ENCODE data around the gene LAMP1. TPM values are rescaled to one million over a fixed set of nuclear protein-coding genes. Genes with fewer than 3 reads are reported as not detected.
"Not testable (repeated sequence)": the region's sequence is repeated elsewhere in the genome, so short reads cannot be mapped to it uniquely, and the experiment has no call there.

Gene LAMP1
- total RNA-seq, 2 experiments from 2014 or later = 37.0 to 42.6 TPM

DNA sequence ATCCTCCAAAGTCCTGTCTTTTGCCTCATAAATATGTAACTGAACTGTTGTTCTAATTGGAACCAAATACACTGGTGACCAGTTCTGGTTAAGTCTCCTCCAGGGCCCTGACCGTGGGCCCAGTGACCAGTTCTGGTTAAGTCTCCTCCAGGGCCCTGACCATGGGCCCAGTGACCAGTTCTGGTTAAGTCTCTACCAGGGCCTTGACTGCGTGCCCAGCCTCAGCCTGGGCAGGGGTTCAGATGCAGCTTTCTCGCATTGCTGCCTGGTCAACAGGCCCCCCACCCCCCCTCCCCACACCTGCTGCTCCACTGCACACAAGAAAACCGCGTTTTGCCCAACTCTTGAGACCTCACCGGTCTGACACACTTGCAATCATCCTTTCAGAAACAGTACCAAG, 70.7 kb downstream of the LAMP1 start:
- no peak for DNase-seq
- CTCF ChIA-PET = no interaction called here
- Mint-ChIP-seq H3K9me3 (no peaks in the 10 kb centered on the region), H3K4me1 (ENCODE audit: low read depth) (no peaks in the 10 kb centered on the region), H3K27me3 (peaks cover 10% of the 10 kb centered on the region), H3K27ac (no peak overlapping the region), H3K4me3 (no peak overlapping the region), H3K36me3 (ENCODE audit: low read depth) (no peaks in the 10 kb centered on the region)
- TF ChIP-seq, protein P1, sequence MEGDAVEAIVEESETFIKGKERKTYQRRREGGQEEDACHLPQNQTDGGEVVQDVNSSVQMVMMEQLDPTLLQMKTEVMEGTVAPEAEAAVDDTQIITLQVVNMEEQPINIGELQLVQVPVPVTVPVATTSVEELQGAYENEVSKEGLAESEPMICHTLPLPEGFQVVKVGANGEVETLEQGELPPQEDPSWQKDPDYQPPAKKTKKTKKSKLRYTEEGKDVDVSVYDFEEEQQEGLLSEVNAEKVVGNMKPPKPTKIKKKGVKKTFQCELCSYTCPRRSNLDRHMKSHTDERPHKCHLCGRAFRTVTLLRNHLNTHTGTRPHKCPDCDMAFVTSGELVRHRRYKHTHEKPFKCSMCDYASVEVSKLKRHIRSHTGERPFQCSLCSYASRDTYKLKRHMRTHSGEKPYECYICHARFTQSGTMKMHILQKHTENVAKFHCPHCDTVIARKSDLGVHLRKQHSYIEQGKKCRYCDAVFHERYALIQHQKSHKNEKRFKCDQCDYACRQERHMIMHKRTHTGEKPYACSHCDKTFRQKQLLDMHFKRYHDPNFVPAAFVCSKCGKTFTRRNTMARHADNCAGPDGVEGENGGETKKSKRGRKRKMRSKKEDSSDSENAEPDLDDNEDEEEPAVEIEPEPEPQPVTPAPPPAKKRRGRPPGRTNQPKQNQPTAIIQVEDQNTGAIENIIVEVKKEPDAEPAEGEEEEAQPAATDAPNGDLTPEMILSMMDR (IDR thresholded peaks at IDR 0.05) = no peak
- POLR2A ChIA-PET = no interaction called here
- intact Hi-C loops (cut with micrococcal nuclease) = no loop called here
- ATAC-seq = no peak

DNA sequence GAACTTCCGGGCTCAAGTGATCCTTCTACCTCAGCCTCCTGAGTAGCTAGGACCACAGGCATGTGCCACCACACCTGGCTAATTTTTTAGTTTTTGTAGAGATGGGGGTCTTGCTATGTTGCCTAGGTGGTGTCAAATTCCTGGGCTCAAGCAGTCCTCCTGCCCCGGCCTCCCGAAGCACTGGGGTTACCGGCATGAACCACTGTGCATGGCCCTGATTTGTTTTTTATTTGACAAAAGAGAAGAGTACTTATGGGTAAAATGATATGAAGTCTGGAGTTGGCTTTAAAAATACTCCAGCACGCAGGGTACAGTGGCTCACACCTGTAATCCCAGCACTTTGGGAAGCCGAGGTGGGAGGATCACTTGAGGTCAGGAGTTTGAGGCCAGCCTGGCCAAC, 71.3 kb downstream of the LAMP1 start:
- ATAC-seq; H3K9me3 Mint-ChIP-seq; POLR2A ChIA-PET; H3K36me3 Mint-ChIP-seq (ENCODE audit: low read depth); H3K27ac Mint-ChIP-seq; CTCF ChIA-PET; H3K27me3 Mint-ChIP-seq; H3K4me1 Mint-ChIP-seq (ENCODE audit: low read depth); H3K4me3 Mint-ChIP-seq; DNase-seq; intact Hi-C loops (cut with micrococcal nuclease): not testable (repeated sequence)

DNA sequence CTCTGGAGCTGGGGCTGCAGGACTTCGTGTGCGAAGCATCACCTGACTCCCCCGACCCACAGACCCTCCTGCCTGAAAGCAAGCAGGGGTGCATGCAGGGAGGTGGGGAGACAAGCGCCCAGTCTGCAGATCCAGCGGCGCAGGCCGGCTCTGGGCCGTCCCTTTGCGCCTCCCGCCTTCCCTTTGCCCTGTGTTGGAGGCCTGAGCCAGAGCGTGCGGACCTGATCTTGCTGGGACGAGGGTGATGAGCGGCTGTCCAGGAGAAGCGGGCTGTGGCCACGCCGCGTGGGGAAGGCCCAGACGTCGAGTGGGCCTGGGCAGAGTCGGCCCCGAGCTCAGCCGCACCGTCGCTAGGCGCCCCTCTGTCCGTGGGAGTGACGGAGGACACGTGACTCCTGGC, 72.2 kb downstream of the LAMP1 start:
- Mint-ChIP-seq H3K9me3 (no peaks in the 10 kb centered on the region), H3K36me3 (ENCODE audit: low read depth) (no peaks in the 10 kb centered on the region), H3K27me3 (peaks cover 8% of the 10 kb centered on the region), H3K4me3 (no peak overlapping the region), H3K4me1 (ENCODE audit: low read depth) (no peaks in the 10 kb centered on the region), H3K27ac (no peak overlapping the region)
- ChIA-PET POLR2A (no interaction called here), CTCF (no interaction called here)
- DNase-seq (no peak), ATAC-seq (no peak)
- intact Hi-C loops (cut with micrococcal nuclease) = no loop called here
- TF ChIP-seq, protein P1 (IDR thresholded peaks at IDR 0.05) = no peak

DNA sequence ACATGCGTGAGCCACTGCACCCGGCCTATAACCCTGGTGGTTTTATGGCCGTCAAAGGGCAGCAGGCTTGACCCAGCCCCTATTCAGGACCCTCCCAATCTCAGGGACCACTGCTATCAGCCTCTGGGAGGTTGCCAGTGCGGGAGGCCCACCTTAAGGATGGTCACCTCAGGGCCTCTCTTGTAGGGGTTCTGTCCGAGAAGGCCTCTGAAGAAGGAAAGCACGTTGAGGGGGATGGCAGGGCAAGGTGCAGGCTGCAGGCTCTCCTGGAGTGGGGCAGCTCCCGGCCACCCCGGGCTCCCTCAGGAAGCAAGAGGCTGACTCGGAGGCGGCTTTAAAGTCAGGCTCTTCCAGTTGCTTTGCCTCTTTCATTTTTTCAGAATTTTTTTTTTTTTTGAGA, 72.8 kb downstream of the LAMP1 start:
- Mint-ChIP-seq H3K36me3 (ENCODE audit: low read depth) (no peaks in the 10 kb centered on the region), H3K27me3 (peaks cover 8% of the 10 kb centered on the region), H3K9me3 (no peaks in the 10 kb centered on the region), H3K4me3 (no peak overlapping the region), H3K4me1 (ENCODE audit: low read depth) (no peaks in the 10 kb centered on the region), H3K27ac (no peak overlapping the region)
- TF ChIP-seq, protein P1 (IDR thresholded peaks at IDR 0.05) = no peak
- CTCF ChIA-PET = no interaction called here
- POLR2A ChIA-PET = no interaction called here
- intact Hi-C loops (cut with micrococcal nuclease) = no loop called here
- ATAC-seq (no peak), DNase-seq (no peak)

DNA sequence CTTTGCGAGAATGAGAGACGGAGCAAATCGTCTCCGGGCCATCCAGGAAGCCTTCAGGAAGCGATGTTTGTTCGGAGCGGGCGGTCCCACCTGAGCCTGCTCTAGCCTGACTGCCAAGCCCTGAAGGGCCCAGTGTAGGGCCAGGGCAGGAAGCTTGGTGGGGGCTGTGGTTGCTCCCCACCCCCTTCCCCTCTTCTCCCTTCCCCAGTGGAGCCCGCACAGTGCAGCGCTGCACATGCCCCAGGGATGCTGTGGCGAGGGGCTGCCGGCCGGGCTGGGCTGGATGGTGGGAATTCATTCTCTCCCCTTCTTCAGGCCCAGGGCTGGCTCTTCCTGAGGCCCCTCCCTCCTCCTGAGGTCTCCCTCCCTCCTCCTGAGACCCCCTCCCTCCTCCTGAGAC, 74.0 kb downstream of the LAMP1 start:
- no peaks in the 10 kb centered on the region for H3K36me3 Mint-ChIP-seq (ENCODE audit: low read depth)
- DNase-seq (no peak), ATAC-seq (no peak)
- H3K4me1 Mint-ChIP-seq (ENCODE audit: low read depth) = no peaks in the 10 kb centered on the region
- intact Hi-C loops (cut with micrococcal nuclease) = no loop called here
- CTCF ChIA-PET = no interaction called here
- H3K27ac Mint-ChIP-seq = no peak overlapping the region
- POLR2A ChIA-PET = interaction anchor here (0.6 kb wide), 1 partner anchor 385 kb away, joined by 4 read pairs; no protein-coding TSS in a partner anchor
- TF ChIP-seq, protein P1 (IDR thresholded peaks at IDR 0.05) = no peak
- peaks cover 1% of the 10 kb centered on the region for H3K27me3 Mint-ChIP-seq
- H3K4me3 Mint-ChIP-seq = no peak overlapping the region
- H3K9me3 Mint-ChIP-seq = no peaks in the 10 kb centered on the region

DNA sequence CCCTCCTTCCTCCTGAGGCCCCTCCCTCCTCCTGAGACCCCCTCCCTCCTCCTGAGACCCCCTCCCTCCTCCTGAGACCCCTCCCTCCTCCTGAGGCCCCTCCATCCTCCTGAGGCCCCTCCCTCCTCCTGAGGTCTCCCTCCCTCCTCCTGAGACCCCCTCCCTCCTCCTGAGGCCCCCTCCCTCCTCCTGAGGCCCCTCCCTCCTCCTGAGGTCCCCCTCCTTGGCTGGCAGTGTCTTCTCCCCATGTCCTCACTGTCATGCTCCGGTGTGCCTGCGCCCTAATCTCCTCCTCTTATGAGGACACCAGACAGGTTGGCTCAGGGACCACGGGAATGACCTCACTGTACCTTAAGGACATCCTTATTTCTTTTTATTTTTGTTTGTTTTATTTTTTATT, 74.7 kb downstream of the LAMP1 start:
- POLR2A ChIA-PET = interaction anchor here (0.6 kb wide), 1 partner anchor 385 kb away, joined by 4 read pairs; no protein-coding TSS in a partner anchor
- H3K27ac Mint-ChIP-seq; ATAC-seq; H3K27me3 Mint-ChIP-seq; DNase-seq; H3K4me3 Mint-ChIP-seq; intact Hi-C loops (cut with micrococcal nuclease); H3K36me3 Mint-ChIP-seq (ENCODE audit: low read depth); H3K4me1 Mint-ChIP-seq (ENCODE audit: low read depth); CTCF ChIA-PET; H3K9me3 Mint-ChIP-seq: not testable (repeated sequence)

Small RNAs within 50 kb of the gene (microRNA-seq; reads per million reads assigned to microRNA genes)
- not detected for gene MIR8075 (ENCODE audit: borderline microRNAs expressed, borderline replicate concordance)

Other genes with a start within 250 kb of the LAMP1 start
- gene F7, start 191.4 kb upstream of the LAMP1 start, total RNA-seq = under 1 TPM; 0.20 to 0.45 TPM
- not detected for gene F10, start 174.4 kb upstream of the LAMP1 start, total RNA-seq
- not detected for gene PROZ, start 138.6 kb upstream of the LAMP1 start, total RNA-seq
- gene PCID2, start 88.6 kb upstream of the LAMP1 start, total RNA-seq = 10 to 100 TPM; 75.8 to 79.0 TPM
- gene CUL4A, start 87.6 kb upstream of the LAMP1 start, total RNA-seq = 10 to 100 TPM; 81.5 to 81.7 TPM
- not detected for gene GRTP1, start 66.9 kb downstream of the LAMP1 start, total RNA-seq
- gene ADPRHL1, start 156.2 kb downstream of the LAMP1 start, total RNA-seq = under 1 TPM; 0.23 to 0.36 TPM
- gene DCUN1D2, start 193.5 kb downstream of the LAMP1 start, total RNA-seq = 10 to 100 TPM; 13.4 to 14.7 TPM

All from activated CD8-positive, alpha-beta T cell treated with anti-CD3 and anti-CD28 coated beads for 36 hours (primary cell).